Fibroblast of lung (primary cell): ENCODE results near the gene PSAP. TPM values are rescaled to one million over a fixed set of nuclear protein-coding genes. Genes with fewer than 3 reads are reported as not detected.

Experiments used
- DNase-seq, 2 donors: peaks; one replicate each; pipeline versions ENCODE4 v3.0.0 to v3.0.0-alpha.2; 2010; ENCODE audit warnings: low read depth in 2 of 2
- H2AFZ ChIP-seq: 2 replicates; pipeline ENCODE4 v1.5.1; 2012; ENCODE audit warnings: low read length, control low read depth, inconsistent platforms
- H3K27ac ChIP-seq: 2 replicates; pipeline ENCODE4 v1.5.1; 2011; ENCODE audit warnings: low read length, control low read depth; ENCODE audit not compliant: insufficient read depth
- H3K27me3 ChIP-seq: 2 replicates; pipeline ENCODE4 v1.5.1; 2011; ENCODE audit warnings: mild to moderate bottlenecking, low read length; ENCODE audit not compliant: control insufficient read depth, insufficient read depth
- H3K36me3 ChIP-seq: 2 replicates; pipeline ENCODE4 v1.5.1; 2011; ENCODE audit warnings: low read length; ENCODE audit not compliant: control insufficient read depth, insufficient read depth
- H3K4me1 ChIP-seq: 2 replicates; pipeline ENCODE4 v1.5.1; 2011; ENCODE audit warnings: low read length; ENCODE audit not compliant: control insufficient read depth, insufficient read depth; ENCODE audit errors: extremely low read depth
- H3K4me2 ChIP-seq: 2 replicates; pipeline ENCODE4 v1.5.1; 2011; ENCODE audit warnings: low read length, control low read depth; ENCODE audit not compliant: insufficient read depth; ENCODE audit errors: extremely low read depth
- H3K4me3 ChIP-seq, 4 experiments: fragments of 200-600 bp in 1 of 4; sonication (generic) in 1 of 4; replicated peaks in 1 of 4; 2 replicates each; pipeline ENCODE4 v1.5.1; 2011 to 2016; ENCODE audit warnings: low read length in 4 of 4, low read depth in 3 of 4, mild to moderate bottlenecking in 3 of 4, control low read depth in 2 of 4, inconsistent platforms in 1 of 4, mixed read lengths in 1 of 4; ENCODE audit not compliant: insufficient read depth in 1 of 4; ENCODE audit errors: control extremely low read depth in 1 of 4
- H3K79me2 ChIP-seq: 2 replicates; pipeline ENCODE4 v1.5.1; 2012; ENCODE audit warnings: mild to moderate bottlenecking, low read length, inconsistent platforms; ENCODE audit not compliant: control insufficient read depth, insufficient read depth
- H3K9ac ChIP-seq: 2 replicates; pipeline ENCODE4 v1.5.1; 2011; ENCODE audit warnings: mild to moderate bottlenecking, low read length, control low read depth; ENCODE audit not compliant: insufficient read depth
- H3K9me3 ChIP-seq: 2 replicates; pipeline ENCODE4 v1.5.1; 2012; ENCODE audit warnings: low read depth, low read length; ENCODE audit not compliant: control insufficient read depth, insufficient read depth
- H4K20me1 ChIP-seq: 2 replicates; pipeline ENCODE4 v1.5.1; 2011; ENCODE audit warnings: low read length; ENCODE audit not compliant: control insufficient read depth, insufficient read depth; ENCODE audit errors: extremely low read depth
- CTCF ChIP-seq, 2 donors: IDR thresholded peaks in 1 of 2; conservative IDR thresholded peaks in 1 of 2; 1 replicate in 1 of 2; 2 replicates in 1 of 2; pipeline ENCODE4 v1.5.1; 2011 to 2012; ENCODE audit warnings: low read length in 2 of 2, control low read depth in 1 of 2, inconsistent platforms in 1 of 2, low read depth in 1 of 2, mild to moderate bottlenecking in 1 of 2
- EZH2 ChIP-seq: IDR thresholded peaks from 2 replicates; pipeline ENCODE4 v1.5.1; 2012; ENCODE audit warnings: low read length, control low read depth, mild to moderate bottlenecking; ENCODE audit errors: missing control alignments
- polyA plus RNA-seq, 2 donors: library from polyadenylated mRNA; depleted of rRNA in 1 of 2; stranded (reverse) in 1 of 2; unstranded in 1 of 2; fragments of >200 nt; gene quantifications; 2 replicates each; pipeline ENCODE4 v1.2.1, GENCODE V29; 2011 to 2012; ENCODE audit warnings: missing spikeins in 1 of 2
- total RNA-seq: library from RNA; depleted of rRNA; stranded (reverse); fragments of >200 nt; gene quantifications from 2 replicates; pipeline ENCODE4 v1.2.1, GENCODE V29; 2014

Gene PSAP
- total and polyA plus RNA-seq, 2 donors (not counting 1 experiment from before 2014, with no cell fraction given) = 1,180 to 1,566 TPM

- no peak overlapping the region for H3K4me3 ChIP-seq
- TF ChIP-seq CTCF (conservative IDR thresholded peaks at IDR 0.05 in 1 of 2, IDR thresholded peaks at IDR 0.05 in 1 of 2; ENCODE audit: low read depth in 1 of 2, low read length in 2 of 2) (no peak), EZH2 (no peak)
- H3K79me2 ChIP-seq = peaks cover 9% of the 10 kb centered on the region
- no peak overlapping the region for H3K27ac ChIP-seq
- H2AFZ ChIP-seq = no peak overlapping the region
- H3K27me3 ChIP-seq = no peaks in the 10 kb centered on the region
- H3K9me3 ChIP-seq = no peaks in the 10 kb centered on the region
- no peak for DNase-seq
- H3K4me2 ChIP-seq = no peak overlapping the region
- H4K20me1 ChIP-seq = no peaks in the 10 kb centered on the region
- no peak overlapping the region for H3K9ac ChIP-seq
- no peaks in the 10 kb centered on the region for H3K4me1 ChIP-seq
- peaks cover 30% of the 10 kb centered on the region for H3K36me3 ChIP-seq
These were observed 23.2 kb downstream of the PSAP start for GRCh38 chr10:71827852-71828251.

- Histone ChIP-seq H4K20me1 (no peaks in the 10 kb centered on the region), H3K9ac (no peak overlapping the region), H3K4me2 (no peak overlapping the region), H3K27ac (no peak overlapping the region), H2AFZ (no peak overlapping the region), H3K4me1 (no peaks in the 10 kb centered on the region), H3K4me3 (no peak overlapping the region), H3K36me3 (peaks cover 35% of the 10 kb centered on the region), H3K27me3 (no peaks in the 10 kb centered on the region), H3K9me3 (no peaks in the 10 kb centered on the region), H3K79me2 (no peaks in the 10 kb centered on the region)
- no peak for DNase-seq
- no peak for TF ChIP-seq EZH2
- no peak for TF ChIP-seq CTCF (conservative IDR thresholded peaks at IDR 0.05 in 1 of 2, IDR thresholded peaks at IDR 0.05 in 1 of 2; ENCODE audit: low read depth in 1 of 2, low read length in 2 of 2)
These were observed 25.8 kb downstream of the PSAP start for GRCh38 chr10:71825217-71825616.

GRCh38 chr10:71824333-71824732 lies 26.7 kb downstream of the PSAP start:
- Histone ChIP-seq H2AFZ (no peak overlapping the region), H3K36me3 (peaks cover 41% of the 10 kb centered on the region), H3K4me1 (no peaks in the 10 kb centered on the region), H4K20me1 (no peaks in the 10 kb centered on the region), H3K4me3 (no peak overlapping the region), H3K79me2 (no peaks in the 10 kb centered on the region), H3K9me3 (no peaks in the 10 kb centered on the region), H3K9ac (no peak overlapping the region), H3K27ac (no peak overlapping the region), H3K27me3 (no peaks in the 10 kb centered on the region), H3K4me2 (no peak overlapping the region)
- DNase-seq = no peak
- TF ChIP-seq EZH2 (no peak), CTCF (conservative IDR thresholded peaks at IDR 0.05 in 1 of 2, IDR thresholded peaks at IDR 0.05 in 1 of 2; ENCODE audit: low read depth in 1 of 2, low read length in 2 of 2) (no peak)
